Measurements from ENCODE around the gene LHX8. TPM values are rescaled to one million over a fixed set of nuclear protein-coding genes. Genes with fewer than 3 reads are reported as not detected.

The LHX8 gene
- total and polyA plus RNA-seq, 12 donors = not detected

GRCh38 chr1:75131565-75132241 is 2.5 kb upstream of the LHX8 start:
- Histone ChIP-seq H3K4me3 (no peak overlapping the region), H3K27ac (no peak overlapping the region), H3K27me3 (peaks cover 97% of the 10 kb centered on the region), H3K36me3 (replicated peaks in 1 of 2) (no peaks in the 10 kb centered on the region), H3K4me1 (replicated peaks in 1 of 2) (peaks cover 4 to 18% of the 10 kb centered on the region in 2 donors), H3K9me3 (replicated peaks in 1 of 3) (no peaks in the 10 kb centered on the region)
- WGBS, 4 donors = 6 to 10% (median 7%) methylated on average over 26 to 27 of the region's 27 CpGs
- TF ChIP-seq CTCF (IDR thresholded peaks at IDR 0.05) (no peak), POLR2A (IDR thresholded peaks at IDR 0.05) (no peak)
- DNase-seq = no peak
- intact Hi-C loops (cut with DNase I) = no loop called here

GRCh38 chr1:75132242-75132811 is 1.9 kb upstream of the LHX8 start:
- Histone ChIP-seq H3K4me3 (no peak overlapping the region), H3K27me3 (peaks cover 99% of the 10 kb centered on the region), H3K4me1 (replicated peaks in 1 of 2) (peaks cover 4 to 18% of the 10 kb centered on the region in 2 donors), H3K36me3 (replicated peaks in 1 of 2) (no peaks in the 10 kb centered on the region), H3K9me3 (replicated peaks in 1 of 3) (no peaks in the 10 kb centered on the region), H3K27ac (no peak overlapping the region)
- intact Hi-C loops (cut with DNase I) = no loop called here
- WGBS, 4 donors = 7 to 14% (median 8%) methylated on average over 19 to 23 of the region's 23 CpGs
- no peak for DNase-seq
- TF ChIP-seq CTCF (IDR thresholded peaks at IDR 0.05) = no peak
- TF ChIP-seq POLR2A (IDR thresholded peaks at IDR 0.05) = no peak

GRCh38 chr1:75132812-75133619 is 1.2 kb upstream of the LHX8 start:
- Histone ChIP-seq H3K36me3 (replicated peaks in 1 of 2) (no peaks in the 10 kb centered on the region), H3K4me1 (replicated peaks in 1 of 2) (peaks cover 4 to 18% of the 10 kb centered on the region in 2 donors), H3K4me3 (no peak overlapping the region), H3K27ac (no peak overlapping the region), H3K9me3 (replicated peaks in 1 of 3) (no peaks in the 10 kb centered on the region), H3K27me3 (peaks cover 98% of the 10 kb centered on the region)
- intact Hi-C loops (cut with DNase I) = no loop called here
- DNase-seq = no peak
- 13 to 16% (median 14%) methylated on average over 23 of the region's 23 CpGs for WGBS, 4 donors
- no peak for TF ChIP-seq POLR2A (IDR thresholded peaks at IDR 0.05)
- no peak for TF ChIP-seq CTCF (IDR thresholded peaks at IDR 0.05)

All from adrenal gland (tissue), 12 donors.